B cell (primary cell): Measurements from ENCODE around the gene ANKS1B. TPM values are rescaled to one million over a fixed set of nuclear protein-coding genes. Genes with fewer than 3 reads are reported as not detected.
"Not testable (repeated sequence)": the region's sequence is repeated elsewhere in the genome, so short reads cannot be mapped to it uniquely, and the experiment has no call there.

Experiments used
- ATAC-seq: fragments of 200-7000 bp; cut with Tn5 transposase; one replicate; pipeline ENCODE4 v1.10.0; 2021; ENCODE audit warnings: low read depth, mild to moderate bottlenecking, moderate number of reproducible peaks, moderate library complexity
- CTCF ChIA-PET: fragments of 350-600 bp; sonication (Branson Sonifier 250); formaldehyde crosslinking; loops from one replicate; lab custom pipeline; 2021; ENCODE audit warnings: antibody characterized with exemption, inconsistent platforms; lab: Charles Lee
- POLR2A ChIA-PET: fragments of 350-600 bp; sonication (Branson Sonifier 250); formaldehyde crosslinking; loops from one replicate; lab custom pipeline; 2021; ENCODE audit warnings: antibody characterized with exemption; lab: Charles Lee
- DNase-seq: peaks from one replicate; pipeline ENCODE4 v3.0.0; 2013
- H2AFZ ChIP-seq: 2 replicates; pipeline ENCODE4 v1.6.1; 2012; ENCODE audit warnings: mild to moderate bottlenecking, low read depth, low read length; ENCODE audit not compliant: insufficient read depth, poor library complexity, severe bottlenecking
- H3K27ac ChIP-seq, 2 donors: 1 replicate in 1 of 2; 2 replicates in 1 of 2; pipeline ENCODE4 v1.5.1; 2012 to 2013; ENCODE audit warnings: low read length in 2 of 2, mild to moderate bottlenecking in 2 of 2, moderate library complexity in 1 of 2
- H3K27me3 ChIP-seq, 4 experiments: fragments of 200-600 bp in 1 of 4; sonication (generic) in 1 of 4; replicated peaks in 1 of 4; 1 replicate in 2 of 4; 2 replicates in 2 of 4; pipeline versions ENCODE4 v1.6.1 to v1.7.0; 2013 to 2016; ENCODE audit warnings: low read length in 3 of 4, mild to moderate bottlenecking in 2 of 4, mixed read lengths in 1 of 4, moderate library complexity in 1 of 4; ENCODE audit not compliant: insufficient read depth in 4 of 4, control insufficient read depth in 3 of 4; ENCODE audit errors: control extremely low read depth in 1 of 4
- H3K36me3 ChIP-seq, 2 experiments: replicated peaks in 1 of 2; 1 replicate in 1 of 2; 2 replicates in 1 of 2; pipeline versions ENCODE4 v1.6.1 to v1.7.1; 2013; ENCODE audit warnings: low read length in 1 of 2; ENCODE audit not compliant: insufficient read depth in 2 of 2, control insufficient read depth in 1 of 2; ENCODE audit errors: control extremely low read depth in 1 of 2, extremely low read depth in 1 of 2
- H3K4me1 ChIP-seq, 2 donors: fragments of 200-600 bp in 1 of 2; sonication (generic) in 1 of 2; 1 replicate in 1 of 2; 2 replicates in 1 of 2; pipeline versions ENCODE4 v1.5.1 to v1.6.1; 2013 to 2017; ENCODE audit warnings: low read length in 2 of 2; ENCODE audit not compliant: control insufficient read depth in 2 of 2, insufficient read depth in 2 of 2
- H3K4me2 ChIP-seq: replicated peaks from 2 replicates; pipeline ENCODE3; 2012; ENCODE audit warnings: mild to moderate bottlenecking, low read depth, low read length; ENCODE audit not compliant: poor library complexity, severe bottlenecking
- H3K4me3 ChIP-seq, 5 experiments: fragments of 200-600 bp in 1 of 5; sonication (generic) in 1 of 5; 1 replicate in 3 of 5; 2 replicates in 2 of 5; pipeline versions ENCODE4 v1.5.1 to v1.7.0; 2011 to 2016; ENCODE audit warnings: low read length in 4 of 5, mild to moderate bottlenecking in 4 of 5, low read depth in 2 of 5, control low read depth in 1 of 5, moderate library complexity in 1 of 5; ENCODE audit not compliant: insufficient read depth in 1 of 5; ENCODE audit errors: control extremely low read depth in 1 of 5, extremely low read depth in 1 of 5
- H3K79me2 ChIP-seq: fragments of 200-600 bp; sonication (generic); one replicate; pipeline ENCODE4 v1.6.0; 2016; ENCODE audit warnings: low read length; ENCODE audit not compliant: control insufficient read depth, insufficient read depth
- H3K9ac ChIP-seq: fragments of 200-600 bp; sonication (generic); 2 replicates; pipeline ENCODE4 v1.6.1; 2017; ENCODE audit warnings: mild to moderate bottlenecking, low read length, moderate library complexity
- H3K9me3 ChIP-seq, 3 donors: one replicate each; pipeline versions ENCODE4 v1.6.1 to v1.7.1; 2013; ENCODE audit warnings: low read length in 2 of 3; ENCODE audit not compliant: control insufficient read depth in 2 of 3, insufficient read depth in 1 of 3; ENCODE audit errors: control extremely low read depth in 1 of 3
- H4K20me1 ChIP-seq: 2 replicates; pipeline ENCODE4 v1.6.0; 2012; ENCODE audit warnings: mild to moderate bottlenecking, low read length; ENCODE audit not compliant: insufficient read depth, control insufficient read depth, poor library complexity, severe bottlenecking
- H3K27ac Mint-ChIP-seq: one replicate; pipeline ENCODE4 v1.8.0; 2021; ENCODE audit warnings: mixed read lengths
- H3K27me3 Mint-ChIP-seq: one replicate; pipeline ENCODE4 v1.8.0; 2021; ENCODE audit warnings: mixed read lengths
- H3K4me1 Mint-ChIP-seq: one replicate; pipeline ENCODE4 v1.8.0; 2021; ENCODE audit warnings: mixed read lengths
- H3K4me3 Mint-ChIP-seq: one replicate; pipeline ENCODE4 v1.8.0; 2021; ENCODE audit warnings: mixed read lengths
- H3K9me3 Mint-ChIP-seq: one replicate; pipeline ENCODE4 v1.8.0; 2022; ENCODE audit warnings: mixed read lengths; ENCODE audit not compliant: insufficient read depth
- EZH2 ChIP-seq: IDR thresholded peaks from 2 replicates; pipeline ENCODE4 v1.6.1; 2012; ENCODE audit warnings: borderline replicate concordance, low read depth, mild to moderate bottlenecking, moderate library complexity, low read length; ENCODE audit not compliant: insufficient read depth, poor library complexity, severe bottlenecking
- WGBS: methylation state at CpG from one replicate; pipeline ENCODE4 v1.1.5; 2013; ENCODE audit warnings: missing lambda C conversion rate; ENCODE audit not compliant: insufficient coverage; 5-methylcytosine and 5-hydroxymethylcytosine counted together
- intact Hi-C: fragments of 100-400 bp; cut with micrococcal nuclease; formaldehyde crosslinking; loops from one replicate; pipeline ENCODE4 v1.10.0; 2022
- polyA plus RNA-seq: library from polyadenylated mRNA; depleted of rRNA; stranded (reverse); fragments of >200 nt; gene quantifications from 2 replicates; pipeline ENCODE4 v1.2.3, GENCODE V29; 2012
- total RNA-seq, 2 donors: library from RNA; stranded (reverse); fragments of 120-200 nt in 1 of 2; gene quantifications; 1 replicate in 1 of 2; 2 replicates in 1 of 2; pipeline versions ENCODE4 v1.2.3 to v1.2.4, GENCODE V29; 2013 to 2022
- TF ChIP-seq, protein P1 (sequence below): fragments of 200-600 bp; IDR thresholded peaks from one replicate; pipeline ENCODE4 v1.8.0; 2022; ENCODE audit warnings: antibody characterized with exemption, mild to moderate bottlenecking

The ANKS1B gene
- total and polyA plus RNA-seq, 2 donors (not counting 1 experiment from before 2014, with no cell fraction given) = not detected

DNA sequence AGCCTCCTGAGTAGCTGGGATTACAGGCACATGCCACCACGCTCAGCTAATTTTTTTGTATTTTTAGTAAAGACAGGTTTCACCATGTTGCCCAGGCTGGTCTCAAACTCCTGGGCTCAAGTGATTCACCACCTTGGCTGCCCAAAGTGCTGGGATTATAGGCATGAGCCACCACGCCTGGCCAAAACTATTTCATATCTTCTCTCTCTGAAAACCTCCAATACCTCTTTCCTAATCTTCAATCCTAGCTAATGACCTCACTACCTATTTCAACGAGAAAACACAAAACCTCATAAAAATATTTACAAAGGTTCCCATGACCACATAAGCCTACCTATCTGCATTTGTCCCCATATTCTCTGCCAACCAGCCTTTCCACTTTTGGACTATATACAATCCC lies 32.3 kb upstream of the ANKS1B start:
- 92% methylated on average over 3 of the region's 3 CpGs for WGBS
- peaks cover 0 to 2% (median 0%) of the 10 kb centered on the region in 3 donors for H3K9me3 ChIP-seq
- no peak overlapping the region for H2AFZ ChIP-seq
- no peak for DNase-seq
- H4K20me1 ChIP-seq = no peaks in the 10 kb centered on the region
- ChIA-PET CTCF (no interaction called here), POLR2A (no interaction called here)
- Mint-ChIP-seq H3K4me1 (no peaks in the 10 kb centered on the region), H3K27ac (no peak overlapping the region), H3K4me3 (no peak overlapping the region), H3K9me3 (peaks cover 2% of the 10 kb centered on the region), H3K27me3 (no peaks in the 10 kb centered on the region)
- no peak overlapping the region for H3K9ac ChIP-seq
- no peaks in the 10 kb centered on the region for H3K27me3 ChIP-seq
- H3K79me2 ChIP-seq = no peaks in the 10 kb centered on the region
- no peak overlapping the region for H3K4me2 ChIP-seq
- H3K4me3 ChIP-seq = no peak overlapping the region
- H3K27ac ChIP-seq = no peak overlapping the region
- no peak for ATAC-seq
- TF ChIP-seq, protein P1, sequence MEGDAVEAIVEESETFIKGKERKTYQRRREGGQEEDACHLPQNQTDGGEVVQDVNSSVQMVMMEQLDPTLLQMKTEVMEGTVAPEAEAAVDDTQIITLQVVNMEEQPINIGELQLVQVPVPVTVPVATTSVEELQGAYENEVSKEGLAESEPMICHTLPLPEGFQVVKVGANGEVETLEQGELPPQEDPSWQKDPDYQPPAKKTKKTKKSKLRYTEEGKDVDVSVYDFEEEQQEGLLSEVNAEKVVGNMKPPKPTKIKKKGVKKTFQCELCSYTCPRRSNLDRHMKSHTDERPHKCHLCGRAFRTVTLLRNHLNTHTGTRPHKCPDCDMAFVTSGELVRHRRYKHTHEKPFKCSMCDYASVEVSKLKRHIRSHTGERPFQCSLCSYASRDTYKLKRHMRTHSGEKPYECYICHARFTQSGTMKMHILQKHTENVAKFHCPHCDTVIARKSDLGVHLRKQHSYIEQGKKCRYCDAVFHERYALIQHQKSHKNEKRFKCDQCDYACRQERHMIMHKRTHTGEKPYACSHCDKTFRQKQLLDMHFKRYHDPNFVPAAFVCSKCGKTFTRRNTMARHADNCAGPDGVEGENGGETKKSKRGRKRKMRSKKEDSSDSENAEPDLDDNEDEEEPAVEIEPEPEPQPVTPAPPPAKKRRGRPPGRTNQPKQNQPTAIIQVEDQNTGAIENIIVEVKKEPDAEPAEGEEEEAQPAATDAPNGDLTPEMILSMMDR = no peak
- no peak for TF ChIP-seq EZH2
- H3K36me3 ChIP-seq = no peaks in the 10 kb centered on the region
- intact Hi-C loops = no loop called here
- H3K4me1 ChIP-seq = no peaks in the 10 kb centered on the region

DNA sequence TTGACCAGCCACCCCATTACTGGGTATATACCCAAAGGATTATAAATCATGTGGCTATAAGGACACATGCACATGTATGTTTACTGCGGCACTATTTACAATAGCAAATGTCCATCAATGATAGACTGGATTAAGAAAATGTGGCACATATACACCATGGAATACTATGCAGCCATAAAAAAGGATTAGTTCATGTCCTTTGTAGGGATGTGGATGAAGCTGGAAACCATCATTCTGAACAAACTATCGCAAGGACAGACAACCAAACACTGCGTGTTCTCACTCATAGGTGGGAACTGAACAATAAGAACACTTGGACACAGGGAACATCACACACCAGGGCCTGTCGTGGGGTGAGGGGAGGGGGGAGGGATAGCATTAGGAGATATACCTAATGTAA lies 31.6 kb upstream of the ANKS1B start:
- H3K79me2 ChIP-seq, H3K4me3 ChIP-seq, ATAC-seq, POLR2A ChIA-PET, H4K20me1 ChIP-seq, H3K9me3 Mint-ChIP-seq, H3K27ac ChIP-seq, H3K27ac Mint-ChIP-seq, H3K4me1 ChIP-seq, H2AFZ ChIP-seq, intact Hi-C loops, DNase-seq, H3K9ac ChIP-seq, H3K27me3 ChIP-seq, H3K27me3 Mint-ChIP-seq, H3K4me1 Mint-ChIP-seq, H3K4me3 Mint-ChIP-seq, H3K9me3 ChIP-seq, CTCF ChIA-PET, H3K4me2 ChIP-seq, H3K36me3 ChIP-seq: not testable (repeated sequence)
- no CpG with 5 or more reads among the region's 4 CpGs for WGBS

DNA sequence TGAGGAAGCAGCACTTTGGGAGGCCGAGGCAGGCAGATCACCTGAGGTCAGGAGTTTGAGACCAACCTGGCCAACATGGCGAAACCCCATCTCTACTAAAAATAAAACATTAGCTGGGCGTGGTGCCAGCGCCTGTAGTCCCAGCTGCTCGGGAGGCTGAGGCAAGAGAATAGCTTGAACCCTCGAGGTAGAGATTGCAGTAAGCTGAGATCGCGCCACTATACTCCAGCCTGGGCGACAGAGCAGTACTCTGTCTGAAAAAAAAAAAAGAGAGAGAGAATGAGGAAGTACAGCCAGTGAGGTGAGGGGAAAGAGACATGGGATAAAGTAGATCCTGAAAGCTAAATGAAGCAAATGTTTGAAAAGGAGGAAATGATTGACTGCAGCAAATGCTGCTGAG lies 21.1 kb upstream of the ANKS1B start:
- POLR2A ChIA-PET, H3K9me3 Mint-ChIP-seq, H3K9ac ChIP-seq: not testable (repeated sequence)

More for the DNA sequence above, 21.1 kb upstream of the ANKS1B start:
- DNase-seq, H3K4me2 ChIP-seq, H3K36me3 ChIP-seq, H3K4me3 Mint-ChIP-seq, ATAC-seq, H3K27me3 Mint-ChIP-seq, CTCF ChIA-PET, H2AFZ ChIP-seq, H3K27ac Mint-ChIP-seq, H3K9me3 ChIP-seq, H3K4me1 ChIP-seq, H3K4me1 Mint-ChIP-seq, H4K20me1 ChIP-seq, H3K27me3 ChIP-seq, H3K79me2 ChIP-seq, H3K27ac ChIP-seq, H3K4me3 ChIP-seq, intact Hi-C loops: not testable (repeated sequence)
- WGBS = 86% methylated on average over 8 of the region's 9 CpGs
